Kidney (tissue), 22 donors: ENCODE data around the gene ZNF718. TPM values are rescaled to one million over a fixed set of nuclear protein-coding genes. Genes with fewer than 3 reads are reported as not detected.
"Not testable (repeated sequence)": the region's sequence is repeated elsewhere in the genome, so short reads cannot be mapped to it uniquely, and the experiment has no call there.

Experiments
- DNase-seq, 5 donors: peaks; one replicate each; pipeline ENCODE4 v3.0.0-alpha.2; 2013 to 2020
- FAIRE-seq: peaks from 2 replicates; lab custom pipeline; 2012; peaks lifted over from hg19 to GRCh38; lab: Jason Lieb, UNC
- H3K27ac ChIP-seq, 2 donors: one replicate each; pipeline ENCODE4 v1.7.0; 2013; ENCODE audit warnings: low read depth in 2 of 2, low read length in 2 of 2, inconsistent platforms in 1 of 2
- H3K27me3 ChIP-seq: one replicate; pipeline ENCODE4 v1.7.1; 2013; ENCODE audit warnings: low read length, inconsistent platforms; ENCODE audit not compliant: control insufficient read depth, insufficient read depth
- H3K36me3 ChIP-seq, 3 donors: one replicate each; pipeline versions ENCODE4 v1.7.0 to v1.7.1; 2013; ENCODE audit warnings: low read length in 3 of 3, control low read depth in 1 of 3, inconsistent platforms in 1 of 3; ENCODE audit not compliant: insufficient read depth in 3 of 3, control insufficient read depth in 2 of 3
- H3K4me1 ChIP-seq, 3 donors: one replicate each; pipeline versions ENCODE4 v1.7.0 to v1.7.1; 2013; ENCODE audit warnings: low read length in 3 of 3, inconsistent platforms in 1 of 3, low read depth in 1 of 3; ENCODE audit not compliant: control insufficient read depth in 2 of 3, insufficient read depth in 2 of 3
- H3K4me3 ChIP-seq, 3 donors: one replicate each; pipeline versions ENCODE4 v1.7.0 to v1.8.1; 2013; ENCODE audit warnings: low read length in 3 of 3, control low read depth in 1 of 3, inconsistent platforms in 1 of 3
- H3K9ac ChIP-seq, 3 donors: one replicate each; pipeline versions ENCODE4 v1.7.0 to v1.7.1; 2013; ENCODE audit warnings: low read length in 3 of 3, control low read depth in 1 of 3, inconsistent platforms in 1 of 3
- H3K9me3 ChIP-seq, 3 donors: one replicate each; pipeline versions ENCODE4 v1.7.0 to v1.7.1; 2013; ENCODE audit warnings: low read length in 3 of 3, control low read depth in 1 of 3, inconsistent platforms in 1 of 3; ENCODE audit not compliant: control insufficient read depth in 2 of 3, insufficient read depth in 1 of 3
- intact Hi-C: fragments of 100-400 bp; cut with DNase I; formaldehyde crosslinking; loops from one replicate; pipeline ENCODE4 v1.11.1; 2022
- long read RNA-seq, 10 donors: library from polyadenylated mRNA in 1 of 10; unstranded in 1 of 10; transcript quantifications; one replicate each; pipeline ENCODE4 v2.0.0 and lab custom pipeline, GENCODE V29; 2021 to 2026
- polyA plus RNA-seq: library from polyadenylated mRNA; stranded (reverse); fragments of 350-450 nt; fragmentation: Illumina TruSeq; extraction: RNeasy Lipid Tissue Mini Kit (QIAGEN cat#74804); gene quantifications from one replicate; pipeline ENCODE4 v1.2.3, GENCODE V29; 2014; ENCODE audit warnings: low read depth, low replicate concordance; ENCODE audit not compliant: insufficient read depth
- total RNA-seq: library from RNA; stranded (reverse); fragmentation: NEBNext Ultra II Directional; extraction: Animal tissue kit (Norgen Biotek cat#: 25700); gene quantifications from one replicate; pipeline ENCODE4 v1.2.1, GENCODE V29; 2021
- TF ChIP-seq, protein P1 (sequence below): IDR thresholded peaks from 3 replicates; pipeline ENCODE4 v1.5.1; 2012; ENCODE audit warnings: mild to moderate bottlenecking, moderate library complexity, borderline replicate concordance; ENCODE audit not compliant: insufficient read depth; ENCODE audit errors: extremely low read depth
- donor health status: control.
- donor health status: control.
- donor health status: control.
- donor health status: control.
- donor health status: control.
- donor health status: DM: yes; HTN: yes; CAD: no.
- donor health status: Normal renal cell carcinoma (clear cell type).

The ZNF718 gene
- 10.3 TPM for total RNA-seq
- polyA plus RNA-seq = 1.7 TPM
- long read RNA-seq, donor 1 = 0 reads
- long read RNA-seq, donor 2, partial matches to known transcripts = 19 of 20 reads
- long read RNA-seq, donor 2, other reads (novel, unspliced or antisense) = 0 of 20 reads
- long read RNA-seq, donor 3, partial matches to known transcripts = 0 of 1 reads
- long read RNA-seq, donor 3, other reads (novel, unspliced or antisense) = 0 of 1 reads
- long read RNA-seq, donor 4 = 0 reads
- long read RNA-seq, donor 5 = 0 reads
- long read RNA-seq, donor 6, partial matches to known transcripts = 0 of 1 reads
- long read RNA-seq, donor 6, other reads (novel, unspliced or antisense) = 0 of 1 reads
- long read RNA-seq, donor 7, partial matches to known transcripts = 0 of 8 reads
- long read RNA-seq, donor 7, other reads (novel, unspliced or antisense) = 6 of 8 reads
- long read RNA-seq, donor 8, partial matches to known transcripts = 0 of 4 reads
- long read RNA-seq, donor 8, other reads (novel, unspliced or antisense) = 0 of 4 reads
- long read RNA-seq, donor 9 = 0 reads
- long read RNA-seq, donor 10 = 0 reads

DNA sequence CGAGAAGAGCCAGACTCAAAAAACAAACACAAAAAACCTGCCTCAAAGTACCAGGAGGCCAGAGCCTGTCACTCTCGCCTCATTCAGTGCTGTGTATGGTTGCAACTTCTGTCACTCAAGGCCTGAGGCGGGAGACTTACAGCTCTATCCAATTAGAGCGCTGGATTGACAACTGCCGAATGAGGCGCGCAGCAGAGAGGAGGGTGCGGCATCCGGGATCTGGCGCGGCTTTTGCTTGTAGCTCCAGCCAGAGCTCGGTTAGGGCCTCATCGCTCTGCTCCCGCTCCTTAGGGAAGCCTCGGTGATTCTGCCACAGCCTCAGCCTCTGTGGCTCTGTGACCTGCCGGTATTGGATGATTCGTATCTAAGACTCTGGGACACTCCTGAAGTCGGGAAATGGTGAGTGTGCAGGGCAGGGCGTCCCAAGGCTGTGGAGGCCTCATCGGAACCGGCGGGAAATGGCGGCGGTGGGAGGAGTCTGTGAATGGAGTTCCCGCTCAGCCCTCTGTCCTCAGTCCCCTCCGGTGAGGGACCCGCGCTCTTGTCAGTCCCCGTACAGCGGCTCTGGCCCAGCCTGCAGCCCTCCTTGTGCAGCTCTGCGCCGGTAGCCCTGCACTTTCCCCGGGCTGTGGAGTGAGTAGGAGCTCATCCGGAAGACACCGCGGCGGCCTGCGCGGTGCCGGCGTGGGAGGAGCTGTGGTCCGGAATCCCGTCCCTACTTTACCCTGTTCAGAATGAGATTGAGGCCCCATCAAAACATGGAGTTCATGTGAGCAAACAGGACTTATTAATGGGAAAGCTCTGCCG is at the start of gene ZNF718:
TSS of gene ZNF718 (plus strand) at position 227 of the 807 bp plus-strand sequence. CDS start at position 397, 170 bp downstream.
- DNase-seq (peak; percentile 96 to 99 (median 97)), FAIRE-seq (peak; percentile 17)
- TF ChIP-seq, protein P1, sequence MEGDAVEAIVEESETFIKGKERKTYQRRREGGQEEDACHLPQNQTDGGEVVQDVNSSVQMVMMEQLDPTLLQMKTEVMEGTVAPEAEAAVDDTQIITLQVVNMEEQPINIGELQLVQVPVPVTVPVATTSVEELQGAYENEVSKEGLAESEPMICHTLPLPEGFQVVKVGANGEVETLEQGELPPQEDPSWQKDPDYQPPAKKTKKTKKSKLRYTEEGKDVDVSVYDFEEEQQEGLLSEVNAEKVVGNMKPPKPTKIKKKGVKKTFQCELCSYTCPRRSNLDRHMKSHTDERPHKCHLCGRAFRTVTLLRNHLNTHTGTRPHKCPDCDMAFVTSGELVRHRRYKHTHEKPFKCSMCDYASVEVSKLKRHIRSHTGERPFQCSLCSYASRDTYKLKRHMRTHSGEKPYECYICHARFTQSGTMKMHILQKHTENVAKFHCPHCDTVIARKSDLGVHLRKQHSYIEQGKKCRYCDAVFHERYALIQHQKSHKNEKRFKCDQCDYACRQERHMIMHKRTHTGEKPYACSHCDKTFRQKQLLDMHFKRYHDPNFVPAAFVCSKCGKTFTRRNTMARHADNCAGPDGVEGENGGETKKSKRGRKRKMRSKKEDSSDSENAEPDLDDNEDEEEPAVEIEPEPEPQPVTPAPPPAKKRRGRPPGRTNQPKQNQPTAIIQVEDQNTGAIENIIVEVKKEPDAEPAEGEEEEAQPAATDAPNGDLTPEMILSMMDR = no peak
- H3K9ac ChIP-seq = peak within 1 kb of the TSS; percentile 1 to 94 (median 83)
- H3K4me1 ChIP-seq = peaks cover 0 to 12% (median 6%) of the 10 kb centered on the region in 3 donors
- peak within 1 kb of the TSS; percentile 65 to 97 (median 95) for H3K4me3 ChIP-seq
- peak within 1 kb of the TSS; percentile 52 to 88 for H3K27ac ChIP-seq
- intact Hi-C loops = no loop called here
- no peaks in the 10 kb centered on the region for H3K27me3 ChIP-seq
- H3K9me3 ChIP-seq = no peaks in the 10 kb centered on the region
- H3K36me3 ChIP-seq = peaks cover 0 to 14% (median 0%) of the 10 kb centered on the region in 3 donors

DNA sequence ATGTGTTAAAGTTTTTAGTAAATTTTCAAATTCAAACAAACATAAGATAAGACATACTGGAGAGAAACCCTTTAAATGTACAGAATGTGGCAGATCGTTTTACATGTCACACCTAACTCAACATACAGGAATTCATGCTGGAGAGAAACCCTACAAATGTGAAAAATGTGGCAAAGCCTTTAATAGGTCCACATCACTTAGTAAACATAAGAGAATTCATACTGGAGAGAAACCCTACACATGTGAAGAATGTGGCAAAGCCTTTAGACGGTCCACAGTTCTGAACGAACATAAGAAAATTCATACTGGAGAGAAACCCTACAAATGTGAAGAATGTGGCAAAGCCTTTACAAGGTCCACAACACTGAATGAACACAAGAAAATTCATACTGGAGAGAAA is 38.4 kb upstream of the ZNF718 start:
- DNase-seq (no peak), FAIRE-seq (no peak)
- no peak overlapping the region for H3K27ac ChIP-seq
- H3K9me3 ChIP-seq = peaks cover 28 to 75% (median 62%) of the 10 kb centered on the region in 3 donors
- peak overlapping the region in 1 of 3 donors; percentile 32 for H3K4me3 ChIP-seq
- H3K27me3 ChIP-seq = no peaks in the 10 kb centered on the region
- no peak overlapping the region for H3K9ac ChIP-seq
- intact Hi-C loops = no loop called here
- TF ChIP-seq, protein P1 = no peak
- peaks cover 16 to 23% (median 17%) of the 10 kb centered on the region in 3 donors for H3K36me3 ChIP-seq
- no peaks in the 10 kb centered on the region for H3K4me1 ChIP-seq

DNA sequence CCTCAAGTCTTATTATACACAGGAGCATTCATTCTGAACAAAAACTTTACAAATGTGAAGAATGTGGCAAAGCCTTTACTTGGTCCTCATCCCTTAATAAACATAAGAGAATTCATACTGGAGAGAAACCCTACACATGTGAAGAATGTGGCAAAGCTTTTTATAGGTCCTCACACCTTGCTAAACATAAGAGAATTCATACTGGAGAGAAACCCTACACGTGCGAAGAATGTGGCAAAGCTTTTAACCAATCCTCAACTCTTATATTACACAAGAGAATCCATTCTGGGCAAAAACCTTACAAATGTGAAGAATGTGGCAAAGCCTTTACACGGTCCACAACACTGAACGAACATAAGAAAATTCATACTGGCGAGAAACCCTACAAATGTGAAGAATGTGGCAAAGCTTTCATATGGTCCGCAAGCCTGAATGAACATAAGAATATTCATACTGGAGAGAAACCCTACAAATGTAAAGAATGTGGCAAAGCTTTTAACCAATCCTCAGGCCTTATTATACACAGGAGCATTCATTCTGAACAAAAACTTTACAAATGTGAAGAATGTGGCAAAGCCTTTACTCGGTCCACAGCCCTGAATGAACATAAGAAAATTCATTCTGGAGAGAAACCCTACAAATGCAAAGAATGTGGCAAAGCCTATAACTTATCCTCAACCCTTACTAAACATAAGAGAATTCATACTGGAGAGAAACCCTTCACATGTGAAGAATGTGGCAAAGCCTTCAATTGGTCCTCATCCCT is 37.6 kb upstream of the ZNF718 start:
- H3K36me3 ChIP-seq = peaks cover 14 to 23% (median 16%) of the 10 kb centered on the region in 3 donors

More for the DNA sequence above, 37.6 kb upstream of the ZNF718 start:
- DNase-seq, H3K27me3 ChIP-seq, H3K4me1 ChIP-seq, intact Hi-C loops, H3K9ac ChIP-seq, FAIRE-seq, H3K27ac ChIP-seq: not testable (repeated sequence)
- Histone ChIP-seq H3K9me3 (peaks cover 26 to 76% (median 61%) of the 10 kb centered on the region in 3 donors), H3K4me3 (peak overlapping the region in 1 of 3 donors; percentile 32)
